HG03108 (cell line): ENCODE data around the gene SMIM35.
"Not testable (repeated sequence)": the region's sequence is repeated elsewhere in the genome, so short reads cannot be mapped to it uniquely, and the experiment has no call there.

ENCODE experiments used
- ATAC-seq: cut with Tn5 transposase; IDR thresholded peaks from one replicate; pipeline ENCODE4 v1.9.1; 2021; ENCODE audit warnings: moderate library complexity; ENCODE audit not compliant: unreplicated experiment

Gene SMIM35

DNA sequence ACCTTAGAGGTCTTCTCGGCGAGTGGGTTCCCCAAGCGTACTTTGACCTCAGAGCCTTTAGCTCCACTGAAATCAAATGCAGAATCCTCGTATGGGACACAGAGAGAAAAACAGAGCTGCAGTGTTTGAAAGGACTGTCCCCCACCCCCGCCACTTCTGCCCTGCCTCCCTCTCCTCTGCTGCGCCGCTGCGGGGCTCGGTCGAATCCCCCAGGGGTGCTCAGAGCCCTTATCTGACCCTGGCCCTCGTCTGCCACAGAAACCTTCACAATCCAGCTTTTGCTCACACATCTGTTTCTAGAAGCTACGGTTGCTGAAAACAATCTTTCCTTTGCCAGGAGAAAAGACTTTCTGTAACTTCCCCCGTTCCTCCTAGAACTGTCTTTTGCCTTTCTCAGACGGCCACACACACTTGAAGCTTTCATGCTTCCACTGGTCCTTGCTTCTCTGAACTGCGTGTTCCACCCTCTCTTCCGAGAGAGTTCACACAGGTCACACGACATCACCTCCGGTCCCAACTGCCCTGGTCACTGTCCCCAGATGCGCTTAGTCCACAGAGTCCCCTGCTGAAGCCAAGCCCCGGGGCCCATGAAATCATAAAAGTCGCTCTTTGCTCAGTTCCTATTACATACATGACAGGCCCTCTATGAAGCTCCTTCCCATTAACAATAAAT is 3.7 kb downstream of the SMIM35 start:
- no peak for ATAC-seq

DNA sequence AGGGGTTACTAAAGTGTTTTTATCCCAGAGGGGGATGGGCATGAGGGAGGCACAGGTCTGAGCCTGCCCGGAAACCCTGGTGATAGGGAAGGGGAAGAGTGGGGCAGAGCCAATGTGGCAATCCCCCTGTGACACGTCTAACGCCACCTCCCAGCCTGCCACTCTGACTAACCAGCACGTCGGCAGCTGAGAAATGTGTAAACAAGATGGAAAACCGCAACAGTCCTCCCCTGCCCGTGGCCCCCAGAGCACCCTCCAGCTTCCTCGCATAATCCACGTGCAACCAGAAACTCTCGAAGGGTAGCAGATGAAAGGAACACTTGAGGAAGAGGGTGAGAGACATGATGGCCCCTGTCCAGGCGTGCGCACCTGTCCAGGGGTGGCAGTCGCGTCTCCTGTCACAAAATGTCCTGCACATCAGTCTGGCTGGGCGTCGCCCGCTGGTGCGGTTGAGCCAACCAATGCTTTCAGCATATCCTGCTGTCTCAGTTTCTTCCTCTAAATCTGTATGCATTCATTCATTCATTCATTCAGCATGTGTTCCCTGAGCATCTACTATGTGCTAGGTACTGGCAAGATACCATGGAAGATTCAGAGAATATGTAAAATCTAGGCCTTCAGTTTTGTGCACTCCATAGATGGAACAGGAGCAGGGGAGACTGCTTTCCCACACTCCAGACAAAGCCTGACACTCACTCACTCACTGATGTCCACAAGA is 5.4 kb downstream of the SMIM35 start:
- ATAC-seq, result no peak

DNA sequence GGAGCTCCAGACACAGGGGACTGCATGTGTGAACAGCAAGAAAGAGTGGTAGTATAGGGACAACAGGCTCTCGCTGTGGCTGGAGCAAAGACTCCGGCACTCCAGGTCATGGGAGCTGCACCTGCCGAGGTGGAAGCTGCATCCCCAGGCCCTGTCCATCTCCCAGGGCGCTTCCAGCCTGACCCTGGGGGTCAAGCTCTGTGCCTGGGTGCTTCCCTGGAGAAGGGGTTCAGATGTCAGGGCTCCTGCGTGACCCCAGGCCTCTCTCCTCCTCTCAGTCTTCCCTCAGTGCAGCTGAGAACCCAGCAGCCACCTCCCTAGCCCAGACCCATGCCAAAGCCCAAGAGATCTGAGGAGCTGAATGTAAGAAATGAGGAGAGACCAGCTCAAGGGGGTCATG is 6.5 kb downstream of the SMIM35 start:
- ATAC-seq, result no peak

DNA sequence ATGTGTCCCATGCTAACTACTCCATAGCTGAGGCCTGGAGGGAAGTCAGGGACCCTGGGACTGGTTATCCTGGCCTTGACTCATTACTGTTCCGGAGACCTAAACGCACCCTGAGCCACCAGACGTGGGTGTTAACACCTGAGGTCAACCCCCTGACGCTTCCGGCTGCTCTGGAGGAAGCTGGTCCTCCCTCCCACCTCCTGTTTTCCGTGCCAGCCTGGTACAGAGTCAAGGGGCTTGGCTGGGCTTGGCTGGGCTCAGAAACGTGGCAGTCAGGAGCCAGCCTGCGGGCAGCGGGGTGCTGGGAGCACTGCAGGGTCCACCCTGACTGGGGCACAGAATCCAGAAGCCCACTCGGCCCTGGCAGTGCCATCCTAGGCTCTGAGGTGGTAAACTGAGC is 7.3 kb downstream of the SMIM35 start:
- no peak for ATAC-seq

DNA sequence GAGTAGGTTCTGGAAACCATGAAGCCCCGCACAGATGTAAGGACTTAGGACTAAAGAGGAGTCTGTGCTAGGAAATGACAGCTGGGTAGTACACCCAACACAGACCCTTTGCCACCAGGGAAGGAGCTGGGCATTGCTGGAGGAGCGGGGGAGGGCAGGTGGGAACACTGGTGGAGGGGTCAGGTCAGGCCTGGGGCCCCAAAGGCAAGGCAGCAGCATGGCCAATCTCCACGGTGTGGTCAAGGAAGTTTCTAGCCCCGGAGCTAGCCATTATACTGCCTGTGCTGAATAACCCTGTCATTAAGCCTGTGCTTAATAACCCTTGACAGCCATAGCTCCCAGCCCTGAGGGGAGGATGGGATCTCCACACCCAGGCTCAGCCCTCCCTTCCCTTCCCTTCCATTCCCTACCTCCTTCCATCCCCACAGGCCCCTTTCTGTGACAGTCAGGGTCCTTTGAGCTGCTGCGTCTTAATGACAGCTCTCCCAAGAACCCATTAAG is 7.8 kb downstream of the SMIM35 start:
- no peak for ATAC-seq

DNA sequence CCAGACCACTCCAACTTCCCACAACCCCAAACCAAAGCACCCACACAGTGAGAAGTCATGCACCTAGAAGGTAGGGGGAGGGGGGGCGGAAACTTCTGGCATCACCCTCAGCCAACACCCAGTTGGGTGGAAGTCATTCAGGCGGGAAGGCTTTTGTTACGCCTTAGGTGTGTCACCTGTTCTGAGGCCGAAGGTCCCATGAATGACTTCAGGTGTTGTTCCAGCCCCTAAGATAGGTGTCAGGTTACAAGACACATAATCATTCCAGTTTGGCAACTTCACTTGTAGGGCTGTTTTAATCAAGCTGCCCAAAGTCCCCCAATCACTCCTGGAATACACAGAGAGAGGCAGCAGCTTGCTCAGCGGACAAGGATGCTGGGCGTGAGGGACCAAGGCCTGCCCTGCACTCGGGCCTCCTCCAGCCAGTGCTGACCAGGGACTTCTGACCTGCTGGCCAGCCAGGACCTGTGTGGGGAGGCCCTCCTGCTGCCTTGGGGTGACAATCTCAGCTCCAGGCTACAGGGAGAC is 9.9 kb downstream of the SMIM35 start, which contains the start of gene TMPRSS4:
TMPRSS4 (plus strand) TSS at position 325 of the 528 bp plus-strand sequence. CDS start 225 bp downstream, outside the sequence.
- ATAC-seq, result no peak

DNA sequence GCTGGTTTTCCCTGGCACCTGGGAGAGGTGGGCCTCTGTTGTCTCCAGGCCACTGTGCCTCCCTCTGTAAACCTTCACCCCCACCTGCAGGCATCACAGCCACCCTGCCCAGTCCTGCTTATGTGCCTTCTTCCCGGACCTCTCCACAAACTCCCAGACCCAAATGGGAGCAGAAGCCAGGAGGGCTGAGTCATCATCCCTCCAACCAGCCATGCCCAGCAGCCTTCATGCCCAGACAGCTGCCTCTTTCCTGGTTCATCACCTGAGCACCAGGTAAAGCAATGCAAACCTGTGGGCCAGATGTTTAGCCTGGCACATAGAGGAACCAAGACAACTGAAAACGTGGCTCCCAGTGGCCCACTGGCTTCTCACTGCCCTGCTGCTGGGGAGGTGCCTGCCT is 12.0 kb downstream of the SMIM35 start:
- no peak for ATAC-seq

DNA sequence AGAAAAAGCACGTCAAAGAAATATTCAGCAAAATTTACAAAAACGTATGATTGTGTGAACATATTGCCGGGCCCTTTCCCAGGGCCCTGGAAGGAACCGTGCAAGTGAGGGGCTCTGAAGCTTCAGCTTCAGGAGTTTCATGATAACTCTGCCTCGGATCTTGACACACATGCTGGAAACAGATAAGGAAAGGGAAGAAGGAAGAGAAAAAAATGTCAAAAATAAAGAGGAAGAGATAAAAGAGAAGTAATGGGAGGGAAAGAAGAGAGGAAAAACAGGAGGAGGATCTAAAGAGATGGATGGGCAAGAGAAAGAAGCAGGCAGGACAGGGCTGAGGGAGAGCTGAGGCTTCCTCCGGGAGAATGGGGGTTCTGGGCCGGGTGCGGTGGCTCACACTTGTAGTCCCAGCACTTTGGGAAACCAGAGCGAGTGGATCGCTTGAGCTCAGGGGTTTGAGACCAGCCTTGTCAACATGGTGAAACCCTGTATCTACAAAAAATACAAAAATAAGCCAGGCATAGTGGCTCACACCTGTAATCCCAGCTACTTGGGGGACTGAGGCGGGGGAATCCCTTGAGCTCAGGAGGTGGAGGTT is 12.6 kb downstream of the SMIM35 start:
- no peak for ATAC-seq

DNA sequence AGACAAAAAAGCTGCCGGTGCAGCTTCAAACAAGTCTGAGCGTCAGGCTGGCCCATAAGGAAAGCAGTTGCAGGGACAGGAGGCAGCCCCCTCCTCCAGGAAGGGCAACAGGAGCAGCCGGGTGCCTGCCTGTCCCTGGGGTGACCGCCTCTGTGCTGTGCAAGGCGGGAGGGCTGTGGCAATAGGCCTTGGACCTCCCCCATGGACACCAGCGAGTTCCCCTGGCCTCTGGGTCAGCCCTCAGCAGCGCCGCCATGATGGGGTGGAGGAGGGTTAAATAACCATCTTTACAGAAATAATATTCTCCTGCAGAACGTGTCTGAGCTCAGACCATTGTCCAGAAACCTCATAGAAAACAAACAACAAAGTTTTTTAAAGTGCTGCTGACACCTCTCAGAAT is 13.2 kb downstream of the SMIM35 start:
- no peak for ATAC-seq

DNA sequence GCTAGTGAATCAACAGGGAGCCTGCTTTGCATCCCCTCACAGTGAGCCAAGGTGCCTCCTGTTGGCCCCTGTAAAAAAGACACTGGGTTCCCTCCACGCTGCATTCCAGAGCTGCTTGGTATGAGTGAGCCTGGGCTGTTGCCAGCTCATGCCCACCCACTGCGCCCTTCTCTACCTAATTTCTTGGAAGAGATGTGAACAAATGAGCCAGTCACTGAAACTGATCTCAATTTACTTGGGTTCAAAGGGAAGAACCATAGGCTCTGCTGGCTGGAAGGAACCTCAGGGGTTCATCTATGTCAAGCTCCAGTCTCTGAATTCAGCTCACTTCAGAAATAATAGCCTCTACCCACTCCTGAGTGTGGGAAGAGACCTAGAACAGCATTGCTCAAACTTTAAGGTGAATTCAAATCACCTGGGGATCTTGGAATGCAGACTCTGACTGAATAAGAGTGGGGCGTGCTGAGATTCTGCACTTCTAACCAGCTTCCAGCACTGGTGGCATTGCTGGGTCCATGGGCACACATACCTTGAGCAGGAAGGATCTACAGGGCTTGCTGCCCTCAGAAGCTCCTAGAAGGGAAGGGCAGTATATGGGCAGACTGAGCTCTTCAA is 15.2 kb downstream of the SMIM35 start:
- ATAC-seq, result no peak

DNA sequence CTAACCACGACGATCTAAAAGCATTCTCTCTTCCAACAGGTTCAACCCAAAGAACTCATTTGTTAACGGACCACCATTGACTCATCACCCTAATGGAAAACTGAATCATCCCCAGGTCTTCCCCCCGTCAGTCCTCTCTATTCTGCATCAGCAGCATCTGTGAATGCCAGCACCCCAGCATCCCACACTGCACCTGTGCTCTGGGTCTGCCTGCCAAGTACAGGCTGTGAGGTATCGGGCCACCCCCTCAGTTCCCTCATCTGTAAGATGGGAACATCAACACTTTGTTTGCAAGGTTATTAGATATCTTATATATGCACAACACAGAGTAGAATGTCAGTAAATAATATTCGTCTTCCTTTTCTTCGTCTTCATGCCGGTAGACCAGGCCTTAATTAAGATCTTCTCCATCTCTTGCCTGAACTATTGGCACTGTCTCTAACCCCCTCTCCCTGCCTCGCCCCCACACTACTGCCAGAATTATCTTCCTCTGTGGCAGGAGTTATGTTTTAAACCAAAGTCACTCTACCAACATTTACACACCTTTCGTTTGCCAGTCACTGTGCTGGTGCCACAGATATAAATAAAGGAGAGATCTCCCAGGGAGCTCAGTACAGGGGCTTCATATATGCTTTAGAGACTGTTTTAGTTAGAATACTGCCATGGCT is 17.7 kb downstream of the SMIM35 start:
- no peak for ATAC-seq

DNA sequence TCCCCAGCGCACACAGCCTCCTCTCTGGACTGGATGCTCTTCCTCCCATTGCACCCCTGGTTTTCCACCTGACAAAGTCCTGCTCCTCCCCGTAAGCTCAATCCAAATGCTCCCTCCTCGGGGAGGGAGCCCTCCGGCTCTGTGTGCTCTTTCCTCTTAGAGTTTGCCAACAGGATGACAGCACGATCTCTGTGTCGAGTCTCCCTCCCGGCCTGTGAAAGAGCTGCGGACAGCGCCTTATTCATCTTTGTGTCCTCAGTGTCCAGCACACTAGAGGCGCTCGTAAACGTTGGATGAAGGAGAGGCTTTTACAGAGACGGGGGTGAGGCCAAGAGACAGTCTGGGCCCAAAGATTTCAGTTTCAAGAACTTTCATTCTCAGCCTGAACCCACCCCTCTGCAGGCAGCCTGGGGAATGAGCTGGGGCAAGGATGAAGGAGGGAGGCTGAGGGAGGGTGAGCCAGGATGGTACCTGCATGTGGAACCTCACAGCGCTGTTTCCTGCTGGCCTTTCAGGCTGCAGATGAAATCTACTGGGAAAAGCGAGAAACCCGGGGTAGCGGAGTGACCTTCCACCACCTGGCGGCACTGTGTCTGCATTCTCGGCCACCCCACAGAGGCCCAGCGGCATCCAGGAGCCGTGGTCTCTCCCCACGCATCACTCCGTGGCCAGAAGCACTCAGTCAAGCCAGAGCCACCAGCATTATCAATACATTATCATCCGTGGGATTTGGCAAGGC is 18.4 kb downstream of the SMIM35 start:
- no peak for ATAC-seq

DNA sequence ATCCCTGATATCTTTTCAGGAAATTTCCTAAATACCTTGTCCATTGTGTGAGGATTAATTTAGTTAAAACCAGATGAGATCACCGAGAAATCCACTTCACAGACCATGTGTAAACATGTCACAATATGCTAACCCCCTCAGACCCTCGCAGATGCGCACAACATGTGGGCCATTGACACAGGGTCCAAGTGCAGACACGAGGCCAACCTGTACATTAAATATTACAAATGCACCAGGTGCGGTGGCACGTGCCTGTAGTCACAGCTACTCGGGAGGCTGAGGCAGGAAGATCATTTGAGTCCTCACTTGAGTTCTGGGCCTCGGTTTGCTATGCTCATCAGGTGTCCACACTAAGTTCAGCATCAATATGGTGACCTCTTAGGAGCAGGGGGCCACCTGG is 19.8 kb downstream of the SMIM35 start:
- no peak for ATAC-seq

DNA sequence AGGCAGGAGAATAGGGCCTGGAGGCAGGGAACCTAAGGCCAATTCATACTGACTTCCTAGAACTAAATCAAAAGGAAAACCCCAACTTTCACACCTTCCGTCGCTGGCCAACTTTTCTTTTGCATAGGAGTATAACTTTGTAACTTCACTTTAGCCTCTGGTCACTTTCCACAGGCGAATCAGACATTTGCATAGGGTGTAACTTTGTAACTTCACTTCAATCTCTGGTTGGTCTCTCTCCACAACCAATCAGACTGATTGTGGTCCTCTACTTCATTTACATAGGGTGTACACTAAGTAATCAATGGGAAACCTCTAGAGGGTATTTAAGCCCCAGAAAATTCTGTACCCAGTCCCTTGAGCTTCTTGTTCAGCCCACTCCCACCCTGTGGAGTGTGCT is 21.4 kb downstream of the SMIM35 start:
- no peak for ATAC-seq

DNA sequence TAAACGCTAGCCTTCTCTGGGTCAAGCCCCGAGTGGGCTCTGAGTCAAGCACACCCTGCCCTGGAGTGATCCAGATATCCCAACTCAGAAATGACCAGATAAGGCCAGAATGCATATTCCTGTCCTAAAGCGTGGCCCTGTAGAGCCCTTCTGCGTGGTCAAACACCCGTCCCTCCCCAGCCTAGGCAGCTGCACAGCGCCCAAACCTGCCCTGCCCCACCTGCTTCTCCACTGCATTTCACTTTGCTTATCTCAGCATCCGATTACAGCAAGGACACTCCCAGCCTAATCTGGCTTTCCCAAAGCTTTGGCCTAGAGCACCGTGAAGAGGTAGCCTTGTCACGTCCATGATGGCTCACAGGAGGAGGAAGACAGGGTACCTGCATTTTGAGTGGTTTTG is 21.8 kb downstream of the SMIM35 start:
- ATAC-seq, result no peak

DNA sequence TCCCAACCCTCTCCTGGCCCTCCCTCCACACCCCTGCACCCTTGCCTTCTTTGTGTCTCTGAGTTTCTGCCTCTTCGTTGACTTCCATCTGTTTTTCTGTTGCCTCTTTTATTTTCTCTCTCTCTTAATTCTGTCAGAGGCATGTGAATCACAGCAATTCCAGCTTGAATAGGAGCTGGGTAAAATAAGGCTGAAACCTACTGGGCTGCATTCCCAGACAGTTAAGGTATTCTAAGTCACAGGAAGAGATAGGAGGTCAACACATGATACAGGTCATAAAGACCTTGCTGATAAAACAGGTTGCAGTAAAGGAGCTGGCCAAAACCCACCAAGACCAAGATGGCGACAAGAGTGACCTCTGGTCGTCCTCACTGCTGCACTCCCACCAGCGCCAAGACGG is 24.1 kb downstream of the SMIM35 start:
- not testable (repeated sequence) for ATAC-seq

DNA sequence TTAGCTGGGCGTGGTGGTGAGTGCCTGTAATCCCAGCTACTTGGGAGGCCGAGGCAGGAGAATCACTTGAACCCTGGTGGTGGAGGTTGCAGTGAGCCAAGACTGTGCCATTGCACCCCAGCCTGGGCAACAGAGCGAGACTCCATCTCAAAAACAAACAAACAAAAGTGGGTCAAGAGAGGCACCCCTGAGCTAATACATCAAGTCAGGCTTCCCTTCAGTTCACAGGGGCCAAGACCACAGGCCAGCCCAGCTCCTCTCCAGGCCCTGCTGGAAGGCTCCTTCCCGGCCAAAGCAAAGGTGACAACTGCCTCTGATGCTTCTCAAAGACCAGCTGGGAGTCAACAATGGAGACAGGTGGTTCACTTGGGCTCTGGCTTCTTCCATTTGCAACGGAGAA is 24.6 kb downstream of the SMIM35 start:
- ATAC-seq, result not testable (repeated sequence)

DNA sequence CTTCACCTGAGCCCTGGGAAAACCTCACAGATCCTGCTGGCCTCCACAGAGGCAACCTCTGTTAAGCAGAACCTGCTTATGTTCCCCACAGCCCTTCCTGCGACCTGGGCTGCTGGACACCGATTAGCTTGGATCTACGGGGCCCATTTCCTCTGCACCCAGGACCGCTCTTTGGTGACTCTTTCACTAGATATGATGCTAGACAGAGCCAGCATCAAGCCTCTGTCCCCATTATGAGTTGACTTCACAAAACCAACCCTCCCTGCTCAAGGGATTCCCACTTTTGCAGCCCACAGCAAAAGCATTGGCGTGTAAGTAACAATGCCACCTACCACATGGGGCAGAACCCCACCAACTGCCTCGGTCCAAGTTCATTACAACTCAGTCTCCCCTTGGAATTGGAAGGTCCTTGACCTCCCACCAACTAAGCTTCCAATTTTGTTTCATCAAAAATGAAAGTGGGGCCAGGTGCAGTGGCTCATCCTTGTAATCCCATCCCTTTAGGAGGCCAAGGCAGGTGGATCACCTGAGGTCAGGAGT is 25.1 kb downstream of the SMIM35 start:
- ATAC-seq, result no peak

DNA sequence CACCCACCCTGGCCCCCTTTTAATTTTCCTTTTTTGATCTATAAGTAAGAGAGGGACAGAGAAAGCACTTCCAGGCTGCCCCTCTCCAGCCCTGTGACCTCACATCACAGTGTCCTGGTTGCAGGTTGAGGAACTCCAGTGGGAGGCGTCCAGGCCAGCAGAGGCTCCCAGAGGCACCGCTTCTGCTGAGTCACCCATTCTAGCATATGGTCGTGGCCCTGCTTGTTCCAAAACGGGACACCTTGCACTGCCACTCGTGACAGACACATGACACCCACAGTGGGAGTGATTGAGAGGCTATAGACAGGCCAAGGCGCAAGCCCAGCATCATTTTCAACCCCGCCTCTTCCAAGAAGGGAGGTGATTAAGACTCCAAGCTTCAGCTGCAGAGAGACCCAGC is 25.9 kb downstream of the SMIM35 start:
- no peak for ATAC-seq
